A549 (cell line): ENCODE results near the gene SEC61B. TPM values are rescaled to one million over a fixed set of nuclear protein-coding genes. Genes with fewer than 3 reads are reported as not detected.

Source experiments
- ATAC-seq, 2 experiments: fragments of 200-7000 bp in 1 of 2; fragments of >200 bp in 1 of 2; cut with Nextera tagmentation in 1 of 2; cut with Tn5 transposase in 1 of 2; 3 replicates each; pipeline versions ENCODE4 v1.8.0 to v1.9.1; 2018 to 2020; ENCODE audit warnings: mild to moderate bottlenecking in 1 of 2, moderate library complexity in 1 of 2
- CTCF ChIA-PET: fragments of 300-600 bp; sonication (Branson Sonifier 250); formaldehyde crosslinking; extraction: SDS; loops from one replicate; lab custom pipeline; 2021; ENCODE audit warnings: antibody characterized with exemption, inconsistent platforms; lab: Yijun Ruan, JAX
- POLR2A ChIA-PET: fragments of 350-600 bp; formaldehyde crosslinking; extraction: SDS; loops from one replicate; lab custom pipeline; 2021; ENCODE audit warnings: antibody characterized with exemption, inconsistent platforms; lab: Yijun Ruan, JAX
- DNase-seq, 2 experiments: peaks; one replicate each; pipeline versions ENCODE4 v3.0.0 to v3.0.0-alpha.2; 2011 to 2016; ENCODE audit warnings: low read depth in 1 of 2, low spot score in 1 of 2
- FAIRE-seq: peaks from 2 replicates; lab custom pipeline; 2011; peaks lifted over from hg19 to GRCh38; lab: Jason Lieb, UNC
- H3K27ac ChIP-seq, 2 experiments: fragments of >200 bp; sonication (Bioruptor Twin); formaldehyde crosslinking; 3 replicates each; pipeline ENCODE4 v1.5.1; 2016 to 2017
- H3K4me1 ChIP-seq: fragments of >200 bp; sonication (Bioruptor Twin); formaldehyde crosslinking; 3 replicates; pipeline ENCODE4 v1.6.1; 2016
- H3K4me2 ChIP-seq: fragments of >200 bp; sonication (Bioruptor Twin); formaldehyde crosslinking; 3 replicates; pipeline ENCODE4 v1.6.1; 2016
- H3K4me3 ChIP-seq: fragments of >200 bp; sonication (Bioruptor Twin); formaldehyde crosslinking; 3 replicates; pipeline ENCODE4 v1.5.1; 2016
- H3K9me3 ChIP-seq: fragments of >200 bp; sonication (Bioruptor Twin); formaldehyde crosslinking; 3 replicates; pipeline ENCODE4 v1.6.1; 2016
- CBX2 ChIP-seq: fragments of 200-600 bp; sonication (generic); IDR thresholded peaks from 2 replicates; pipeline ENCODE4 v1.6.1; 2016; ENCODE audit warnings: low read depth, mild to moderate bottlenecking, borderline replicate concordance
- CHD2 ChIP-seq: fragments of 150-350 bp; IDR thresholded peaks from 2 replicates; pipeline ENCODE4 v1.6.1; 2014; ENCODE audit warnings: low read length; ENCODE audit not compliant: partially characterized antibody
- EHF ChIP-seq: fragments of 250-450 bp; sonication (Bioruptor Pico); IDR thresholded peaks from 2 replicates; pipeline ENCODE4 v1.5.0; 2020; ENCODE audit warnings: mild to moderate bottlenecking
- ESRRA ChIP-seq: fragments of 150-350 bp; IDR thresholded peaks from 2 replicates; pipeline ENCODE4 v1.6.1; 2014; ENCODE audit warnings: mild to moderate bottlenecking, low read length, borderline replicate concordance
- FOSB ChIP-seq: fragments of 250-450 bp; sonication (Bioruptor Pico); IDR thresholded peaks from 2 replicates; pipeline ENCODE4 v1.5.0; 2020; ENCODE audit warnings: mild to moderate bottlenecking, moderate library complexity
- FOSL2 ChIP-seq, 2 experiments: fragments of 450-650 bp in 1 of 2; fragments of >200 bp in 1 of 2; sonication (Bioruptor Twin) in 1 of 2; formaldehyde crosslinking; IDR thresholded peaks; 2 replicates each; pipeline versions ENCODE4 v1.5.0 to v1.6.1; 2016 to 2020; ENCODE audit warnings: mild to moderate bottlenecking in 1 of 2, moderate library complexity in 1 of 2
- HDAC2 ChIP-seq: fragments of 200-600 bp; sonication (generic); IDR thresholded peaks from 2 replicates; pipeline ENCODE4 v1.6.1; 2016
- HMGXB4 ChIP-seq: fragments of 250-450 bp; sonication (Bioruptor Pico); IDR thresholded peaks from 2 replicates; pipeline ENCODE4 v1.5.0; 2021; ENCODE audit warnings: mild to moderate bottlenecking, moderate library complexity, borderline replicate concordance
- HOXA7 ChIP-seq: fragments of 250-450 bp; sonication (Bioruptor Pico); IDR thresholded peaks from 2 replicates; pipeline ENCODE4 v1.5.0; 2020; ENCODE audit warnings: mild to moderate bottlenecking, moderate library complexity
- HOXB13 ChIP-seq: fragments of 250-450 bp; sonication (Bioruptor Pico); IDR thresholded peaks from 2 replicates; pipeline ENCODE4 v1.5.0; 2020; ENCODE audit warnings: low read depth, mild to moderate bottlenecking, moderate library complexity
- JUNB ChIP-seq: fragments of >200 bp; sonication (Bioruptor Twin); formaldehyde crosslinking; IDR thresholded peaks from 2 replicates; pipeline ENCODE4 v1.6.1; 2016
- KDM5A ChIP-seq: fragments of 200-600 bp; sonication (generic); IDR thresholded peaks from 2 replicates; pipeline ENCODE4 v1.6.1; 2016; ENCODE audit warnings: antibody characterized with exemption, mild to moderate bottlenecking
- MAZ ChIP-seq: fragments of 150-350 bp; IDR thresholded peaks from 2 replicates; pipeline ENCODE4 v1.6.1; 2014; ENCODE audit warnings: antibody characterized with exemption, low read depth, low read length, borderline replicate concordance
- NR3C1 ChIP-seq: fragments of >200 bp; sonication (Bioruptor Twin); formaldehyde crosslinking; IDR thresholded peaks from 3 replicates; pipeline ENCODE4 v1.6.1; 2017
- POLR2AphosphoS2 ChIP-seq: conservative IDR thresholded peaks from 2 replicates; pipeline ENCODE4 v1.6.1; 2012; ENCODE audit warnings: low read length, improper control_type of control experiment, inconsistent platforms
- RARB ChIP-seq: fragments of 250-450 bp; sonication (Bioruptor Pico); IDR thresholded peaks from 2 replicates; pipeline ENCODE4 v1.8.0; 2021; ENCODE audit warnings: mild to moderate bottlenecking, moderate library complexity
- REST ChIP-seq: fragments of 200-600 bp; sonication (generic); IDR thresholded peaks from 2 replicates; pipeline ENCODE4 v1.6.1; 2016; ENCODE audit warnings: antibody characterized with exemption, mild to moderate bottlenecking, moderate library complexity
- RFX5 ChIP-seq: fragments of 450-650 bp; IDR thresholded peaks from 2 replicates; pipeline ENCODE4 v1.7.1; 2014; ENCODE audit warnings: antibody characterized with exemption, mild to moderate bottlenecking, moderate library complexity
- RNF2 ChIP-seq: fragments of 200-600 bp; sonication (generic); IDR thresholded peaks from 2 replicates; pipeline ENCODE4 v1.6.1; 2016; ENCODE audit warnings: low read depth, mild to moderate bottlenecking, antibody characterized with exemption, moderate library complexity, borderline replicate concordance
- ZC3H11A ChIP-seq: fragments of 450-650 bp; IDR thresholded peaks from 2 replicates; pipeline ENCODE4 v1.6.1; 2014; ENCODE audit warnings: antibody characterized with exemption, mild to moderate bottlenecking
- ZFP36 ChIP-seq: fragments of 450-650 bp; IDR thresholded peaks from 2 replicates; pipeline ENCODE4 v1.6.1; 2014; ENCODE audit warnings: borderline replicate concordance; ENCODE audit not compliant: partially characterized antibody
- WGBS: methylation state at CpG from one replicate; pipeline ENCODE4 v1.1.6; 2017; ENCODE audit errors: missing lambda C conversion rate; 5-methylcytosine and 5-hydroxymethylcytosine counted together
- polyA plus RNA-seq, 4 experiments: library from polyadenylated mRNA; depleted of rRNA in 3 of 4; stranded (reverse); fragments of >200 nt; fragmentation: RNase III in 1 of 4; extraction: RNeasy Plus Mini Kit Qiagen cat#74134 plus additional on column Dnase treatment in 1 of 4; gene quantifications; 2 replicates in 3 of 4; 3 replicates in 1 of 4; pipeline ENCODE4 v1.2.3, GENCODE V29; 2011 to 2017
- TF ChIP-seq, protein P1 (sequence below): IDR thresholded peaks from 2 replicates; pipeline ENCODE4 v1.6.1; 2012
- TF ChIP-seq, protein P2 (sequence below): fragments of 150-350 bp; IDR thresholded peaks from 2 replicates; pipeline ENCODE4 v1.6.1; 2014; ENCODE audit warnings: low read depth, mild to moderate bottlenecking, low read length
- TF ChIP-seq, protein P3 (sequence below): IDR thresholded peaks from 2 replicates; pipeline ENCODE4 v1.6.1; 2012

The SEC61B gene
- polyA plus RNA-seq, 2 of the 4 experiments (the other 2 are of a cell fraction), result 194 to 275 TPM

GRCh38 chr9:99180662-99181061, 41.4 kb upstream of the SEC61B start:
- no peak for FAIRE-seq
- no peak for DNase-seq
- H3K4me3 ChIP-seq, result no peak overlapping the region
- POLR2A ChIA-PET, result no interaction called here
- TF ChIP-seq CHD2, result no peak
- TF ChIP-seq, protein P1, sequence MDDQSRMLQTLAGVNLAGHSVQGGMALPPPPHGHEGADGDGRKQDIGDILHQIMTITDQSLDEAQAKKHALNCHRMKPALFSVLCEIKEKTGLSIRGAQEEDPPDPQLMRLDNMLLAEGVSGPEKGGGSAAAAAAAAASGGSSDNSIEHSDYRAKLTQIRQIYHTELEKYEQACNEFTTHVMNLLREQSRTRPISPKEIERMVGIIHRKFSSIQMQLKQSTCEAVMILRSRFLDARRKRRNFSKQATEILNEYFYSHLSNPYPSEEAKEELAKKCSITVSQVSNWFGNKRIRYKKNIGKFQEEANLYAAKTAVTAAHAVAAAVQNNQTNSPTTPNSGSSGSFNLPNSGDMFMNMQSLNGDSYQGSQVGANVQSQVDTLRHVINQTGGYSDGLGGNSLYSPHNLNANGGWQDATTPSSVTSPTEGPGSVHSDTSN, result no peak
- TF ChIP-seq HMGXB4, result no peak
- TF ChIP-seq ZC3H11A, result no peak
- no peak for TF ChIP-seq HDAC2
- no peak for TF ChIP-seq MAZ
- no peak for TF ChIP-seq ESRRA
- TF ChIP-seq REST, result no peak
- TF ChIP-seq, protein P2, sequence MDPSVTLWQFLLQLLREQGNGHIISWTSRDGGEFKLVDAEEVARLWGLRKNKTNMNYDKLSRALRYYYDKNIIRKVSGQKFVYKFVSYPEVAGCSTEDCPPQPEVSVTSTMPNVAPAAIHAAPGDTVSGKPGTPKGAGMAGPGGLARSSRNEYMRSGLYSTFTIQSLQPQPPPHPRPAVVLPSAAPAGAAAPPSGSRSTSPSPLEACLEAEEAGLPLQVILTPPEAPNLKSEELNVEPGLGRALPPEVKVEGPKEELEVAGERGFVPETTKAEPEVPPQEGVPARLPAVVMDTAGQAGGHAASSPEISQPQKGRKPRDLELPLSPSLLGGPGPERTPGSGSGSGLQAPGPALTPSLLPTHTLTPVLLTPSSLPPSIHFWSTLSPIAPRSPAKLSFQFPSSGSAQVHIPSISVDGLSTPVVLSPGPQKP, result no peak
- TF ChIP-seq EHF (CRISPR knock-in tag), result no peak
- no peak for TF ChIP-seq RARB (CRISPR knock-in tag)
- CTCF ChIA-PET, result no interaction called here
- ATAC-seq, result no peak
- H3K27ac ChIP-seq, result no peak overlapping the region
- no peaks in the 10 kb centered on the region for H3K9me3 ChIP-seq
- 69% methylated on average over 9 of the region's 9 CpGs for WGBS
- no peak overlapping the region for H3K4me2 ChIP-seq
- no peaks in the 10 kb centered on the region for H3K4me1 ChIP-seq

- POLR2A ChIA-PET, result no interaction called here
- Histone ChIP-seq H3K27ac (no peak overlapping the region), H3K4me3 (no peak overlapping the region), H3K9me3 (no peaks in the 10 kb centered on the region), H3K4me2 (no peak overlapping the region), H3K4me1 (no peaks in the 10 kb centered on the region)
- TF ChIP-seq ZFP36 (no peak), FOSL2 (IDR thresholded peaks at IDR 0.05) (no peak), FOSL2 (CRISPR knock-in tag; IDR thresholded peaks at IDR 0.05) (no peak), CBX2 (no peak), FOSB (CRISPR knock-in tag) (no peak), HOXB13 (CRISPR knock-in tag) (no peak), RFX5 (no peak), HOXA7 (CRISPR knock-in tag) (no peak), JUNB (no peak), ESRRA (no peak), RNF2 (no peak), HDAC2 (no peak), KDM5A (no peak), NR3C1 (no peak), EHF (CRISPR knock-in tag) (no peak), POLR2AphosphoS2 (no peak)
- TF ChIP-seq, protein P3, sequence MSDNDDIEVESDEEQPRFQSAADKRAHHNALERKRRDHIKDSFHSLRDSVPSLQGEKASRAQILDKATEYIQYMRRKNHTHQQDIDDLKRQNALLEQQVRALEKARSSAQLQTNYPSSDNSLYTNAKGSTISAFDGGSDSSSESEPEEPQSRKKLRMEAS, result no peak
- WGBS, result 72% methylated on average over 2 of the region's 2 CpGs
- ATAC-seq (no peak), DNase-seq (no peak), FAIRE-seq (no peak)
- CTCF ChIA-PET, result no interaction called here
Observed at GRCh38 chr9:99181206-99181605, 40.9 kb upstream of the SEC61B start.
